ENCODE results near the gene TBC1D14. TPM values are rescaled to one million over a fixed set of nuclear protein-coding genes. Genes with fewer than 3 reads are reported as not detected.

TBC1D14 gene
- total RNA-seq, 4 donors from 2014 or later = 36.0 to 56.2 (median 41.4) TPM

DNA sequence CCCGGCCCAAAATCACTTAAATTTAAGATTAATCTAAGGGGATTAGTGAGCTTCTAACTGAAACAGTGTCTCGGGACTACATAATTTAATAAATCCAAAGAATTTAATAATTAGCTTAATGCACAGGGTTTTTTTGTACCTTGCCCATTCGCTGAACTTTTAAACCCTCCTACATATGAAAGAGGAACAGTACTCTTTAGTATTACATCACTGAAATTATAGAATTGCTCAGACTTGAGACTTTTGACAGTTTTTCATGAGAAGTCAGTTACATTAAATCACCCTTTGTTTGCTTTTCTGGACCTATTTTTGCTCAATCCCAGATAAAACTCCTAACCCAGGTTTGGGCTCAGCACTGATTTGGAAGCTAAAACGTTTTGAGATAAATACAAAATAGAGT is 131.1 kb downstream of the TBC1D14 start:
- H3K27me3 ChIP-seq = no peaks in the 10 kb centered on the region
- intact Hi-C loops (cut with DNase I; ENCODE audit: low total_unique reads) = no loop called here
- peaks cover 27 to 30% of the 10 kb centered on the region in 2 donors for H3K4me1 ChIP-seq
- ATAC-seq (no peak), DNase-seq (no peak)
- no peak overlapping the region for H3K4me3 ChIP-seq
- no peaks in the 10 kb centered on the region for H3K36me3 ChIP-seq
- in situ Hi-C loops (cut with MboI; ENCODE audit: low sequenced_read_pairs in 4 of 4) = no loop called here
- no peaks in the 10 kb centered on the region for H3K9me3 ChIP-seq
- no peak overlapping the region for H3K27ac ChIP-seq
- TF ChIP-seq, protein P1, sequence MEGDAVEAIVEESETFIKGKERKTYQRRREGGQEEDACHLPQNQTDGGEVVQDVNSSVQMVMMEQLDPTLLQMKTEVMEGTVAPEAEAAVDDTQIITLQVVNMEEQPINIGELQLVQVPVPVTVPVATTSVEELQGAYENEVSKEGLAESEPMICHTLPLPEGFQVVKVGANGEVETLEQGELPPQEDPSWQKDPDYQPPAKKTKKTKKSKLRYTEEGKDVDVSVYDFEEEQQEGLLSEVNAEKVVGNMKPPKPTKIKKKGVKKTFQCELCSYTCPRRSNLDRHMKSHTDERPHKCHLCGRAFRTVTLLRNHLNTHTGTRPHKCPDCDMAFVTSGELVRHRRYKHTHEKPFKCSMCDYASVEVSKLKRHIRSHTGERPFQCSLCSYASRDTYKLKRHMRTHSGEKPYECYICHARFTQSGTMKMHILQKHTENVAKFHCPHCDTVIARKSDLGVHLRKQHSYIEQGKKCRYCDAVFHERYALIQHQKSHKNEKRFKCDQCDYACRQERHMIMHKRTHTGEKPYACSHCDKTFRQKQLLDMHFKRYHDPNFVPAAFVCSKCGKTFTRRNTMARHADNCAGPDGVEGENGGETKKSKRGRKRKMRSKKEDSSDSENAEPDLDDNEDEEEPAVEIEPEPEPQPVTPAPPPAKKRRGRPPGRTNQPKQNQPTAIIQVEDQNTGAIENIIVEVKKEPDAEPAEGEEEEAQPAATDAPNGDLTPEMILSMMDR (IDR thresholded peaks at IDR 0.05 in 4 of 5, conservative IDR thresholded peaks at IDR 0.05 in 1 of 5) = no peak
- no peak for TF ChIP-seq POLR2A (IDR thresholded peaks at IDR 0.05)

DNA sequence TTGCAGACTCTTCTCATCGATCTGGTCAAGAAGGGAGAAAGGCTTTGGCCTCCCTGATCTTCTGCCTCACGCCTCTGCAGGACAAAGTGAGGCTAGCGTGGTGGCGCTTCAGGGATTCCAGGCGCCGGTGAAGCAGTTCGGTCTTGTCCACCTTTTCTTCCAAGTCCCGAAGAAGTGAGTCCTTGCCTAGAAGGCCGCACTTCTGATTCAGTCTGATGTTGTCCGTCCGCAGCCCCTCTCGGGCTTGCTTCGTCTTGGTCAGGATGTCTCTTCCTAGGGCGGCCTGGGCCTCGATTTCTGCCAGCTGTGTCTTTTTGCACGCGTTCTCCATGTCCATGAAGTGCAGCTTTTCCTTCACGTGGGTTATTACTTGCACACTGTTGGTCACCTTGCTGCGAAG is 131.6 kb downstream of the TBC1D14 start:
- ATAC-seq = no peak
- no peaks in the 10 kb centered on the region for H3K36me3 ChIP-seq
- no peaks in the 10 kb centered on the region for H3K9me3 ChIP-seq
- in situ Hi-C loops (cut with MboI; ENCODE audit: low sequenced_read_pairs in 4 of 4) = no loop called here
- no peak overlapping the region for H3K4me3 ChIP-seq
- no peak overlapping the region for H3K27ac ChIP-seq
- peaks cover 32 to 35% of the 10 kb centered on the region in 2 donors for H3K4me1 ChIP-seq
- no peak for DNase-seq
- H3K27me3 ChIP-seq = no peaks in the 10 kb centered on the region
- no peak for TF ChIP-seq POLR2A (IDR thresholded peaks at IDR 0.05)
- TF ChIP-seq, protein P1 (IDR thresholded peaks at IDR 0.05 in 4 of 5, conservative IDR thresholded peaks at IDR 0.05 in 1 of 5) = no peak
- intact Hi-C loops (cut with DNase I; ENCODE audit: low total_unique reads) = no loop called here

DNA sequence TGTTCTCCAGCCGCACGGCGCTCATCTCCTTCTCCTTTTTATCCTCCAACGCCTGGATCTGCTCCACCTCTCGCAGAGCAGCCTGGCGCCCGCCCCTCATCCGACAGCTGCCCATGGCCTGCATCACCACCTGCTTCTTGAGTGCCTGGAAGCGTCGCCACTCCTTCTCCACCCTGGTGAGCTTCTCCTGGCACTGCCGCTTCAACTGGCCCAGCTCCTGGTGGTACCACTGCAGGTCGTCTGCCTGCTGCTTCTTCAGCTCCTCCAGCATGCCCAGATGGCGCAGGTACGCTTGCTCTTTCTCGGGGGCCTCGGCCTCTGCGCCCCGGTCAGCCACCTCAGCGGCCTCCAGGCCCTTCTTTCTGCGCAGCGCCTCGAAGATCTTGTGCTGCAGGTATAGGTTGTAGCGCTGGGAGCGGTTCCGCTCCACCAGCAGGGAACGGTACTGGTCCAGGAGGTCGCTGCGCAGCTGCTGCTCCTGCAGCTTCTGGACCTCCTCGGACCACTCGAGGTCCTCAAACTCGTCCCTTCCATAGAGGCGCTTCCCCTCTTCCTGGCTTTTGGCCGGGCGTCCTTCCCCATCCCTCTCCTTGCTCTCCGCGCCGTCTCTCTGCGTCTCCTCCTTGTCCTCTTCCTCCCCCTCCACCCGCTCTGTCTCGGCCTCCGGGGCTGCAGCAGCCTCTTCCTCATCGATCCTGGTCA is 132.3 kb downstream of the TBC1D14 start:
- DNase-seq (peak in 1 of 2 donors; percentile 41), ATAC-seq (no peak)
- TF ChIP-seq, protein P1 (IDR thresholded peaks at IDR 0.05 in 4 of 5, conservative IDR thresholded peaks at IDR 0.05 in 1 of 5) = no peak
- TF ChIP-seq POLR2A (IDR thresholded peaks at IDR 0.05) = no peak
- H3K27ac ChIP-seq = peak overlapping the region in 3 of 4 donors; percentile 63 to 73 (median 72)
- in situ Hi-C loops (cut with MboI; ENCODE audit: low sequenced_read_pairs in 4 of 4) (no loop called here), intact Hi-C loops (cut with DNase I; ENCODE audit: low total_unique reads) (loop anchor here (2.0 kb wide), 1 partner anchor 259 kb away; the partner anchor contains the start of gene KIAA0232)
- H3K4me3 ChIP-seq = peak overlapping the region; percentile 78 to 92 (median 84)
- no peaks in the 10 kb centered on the region for H3K9me3 ChIP-seq
- H3K4me1 ChIP-seq = peaks cover 39 to 42% of the 10 kb centered on the region in 2 donors
- H3K36me3 ChIP-seq = no peaks in the 10 kb centered on the region
- H3K27me3 ChIP-seq = no peaks in the 10 kb centered on the region

DNA sequence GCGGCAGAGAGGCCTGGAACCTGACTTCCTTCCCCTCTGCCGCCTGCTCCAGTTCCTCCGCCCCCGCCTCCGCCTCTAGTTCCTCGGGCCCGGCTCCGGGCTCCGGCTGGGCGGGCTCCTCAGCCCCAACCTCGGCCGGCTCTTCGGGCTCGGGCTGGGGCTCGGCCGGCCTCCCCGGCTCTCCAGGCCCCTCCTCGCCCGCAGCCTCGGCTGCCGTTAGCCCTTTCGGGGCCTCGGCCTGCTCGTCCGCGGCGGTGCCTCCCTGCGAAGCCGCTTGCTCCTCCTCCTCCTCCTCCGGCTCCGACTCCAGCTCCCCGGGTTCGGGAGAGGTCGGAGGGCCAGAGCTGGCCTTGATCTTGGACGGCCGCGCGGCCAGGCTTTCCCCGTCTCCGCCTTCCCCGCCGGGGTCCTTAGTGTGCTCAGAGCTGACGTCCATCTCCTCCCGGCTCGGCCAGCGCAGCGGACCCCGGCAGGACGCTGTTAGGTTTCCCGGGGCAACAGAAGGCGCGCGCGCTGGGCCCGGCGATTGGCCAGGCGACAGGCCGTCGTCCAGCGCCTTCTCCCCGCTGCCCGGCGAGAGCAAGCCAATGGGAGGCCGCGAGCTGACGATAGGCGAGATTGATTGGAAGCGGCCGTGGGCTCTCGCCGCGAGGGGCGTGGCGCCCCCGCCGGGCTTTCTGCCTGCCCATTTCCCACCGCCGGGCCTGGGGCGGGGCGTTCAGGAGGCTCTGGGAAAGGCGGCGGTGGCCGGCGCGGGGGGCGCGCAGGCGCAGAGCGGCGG is 133.1 kb downstream of the TBC1D14 start:
- peaks cover 46 to 50% of the 10 kb centered on the region in 2 donors for H3K4me1 ChIP-seq
- peak overlapping the region; percentile 63 to 73 (median 71) for H3K27ac ChIP-seq
- no peaks in the 10 kb centered on the region for H3K36me3 ChIP-seq
- ATAC-seq (peak; percentile 74 to 78), DNase-seq (peak; percentile 95 to 97)
- in situ Hi-C loops (cut with MboI; ENCODE audit: low sequenced_read_pairs in 4 of 4) = no loop called here
- intact Hi-C loops (cut with DNase I; ENCODE audit: low total_unique reads) = loop anchor here (1.0 to 2.0 kb wide), 5 partner anchors 31 to 260 kb away; partner anchors contain the start of genes KIAA0232 and TBC1D14
- H3K9me3 ChIP-seq = no peaks in the 10 kb centered on the region
- no peaks in the 10 kb centered on the region for H3K27me3 ChIP-seq
- peak overlapping the region; percentile 78 to 92 (median 84) for H3K4me3 ChIP-seq
- TF ChIP-seq, protein P1 (IDR thresholded peaks at IDR 0.05 in 4 of 5, conservative IDR thresholded peaks at IDR 0.05 in 1 of 5) = peak; percentile 35 to 76 (median 76)
- no peak for TF ChIP-seq POLR2A (IDR thresholded peaks at IDR 0.05)

Measured in gastrocnemius medialis (tissue), 4 donors.